ENCODE results near the gene PTPRQ. TPM values are rescaled to one million over a fixed set of nuclear protein-coding genes. Genes with fewer than 3 reads are reported as not detected.

Gene PTPRQ
- total RNA-seq, 1 experiment from 2014 or later: not detected

GRCh38 chr12:80676856-80677255 lies 232.8 kb downstream of the PTPRQ start:
- Mint-ChIP-seq H3K36me3 (no peaks in the 10 kb centered on the region), H3K4me3 (no peak overlapping the region), H3K9me3 (no peaks in the 10 kb centered on the region), H3K4me1 (peaks cover 4% of the 10 kb centered on the region), H3K27ac (no peak overlapping the region), H3K27me3 (ENCODE audit: low read depth) (no peaks in the 10 kb centered on the region)
- ChIA-PET CTCF (interaction anchor here (0.9 kb wide), 1 partner anchor 44 kb away, joined by 3 read pairs; no protein-coding TSS in a partner anchor), POLR2A (no interaction called here)
- TF ChIP-seq PRRX2 (CRISPR knock-in tag; IDR thresholded peaks at IDR 0.05) (no peak), ATF3 (CRISPR knock-in tag; conservative IDR thresholded peaks at IDR 0.05) (no peak), AR (CRISPR knock-in tag; IDR thresholded peaks at IDR 0.05) (no peak), NR2C2 (CRISPR knock-in tag; IDR thresholded peaks at IDR 0.05) (no peak), ETV6 (CRISPR knock-in tag; IDR thresholded peaks at IDR 0.05) (no peak), ZSCAN18 (CRISPR knock-in tag; IDR thresholded peaks at IDR 0.05) (no peak), RORB (CRISPR knock-in tag; IDR thresholded peaks at IDR 0.05) (no peak), FOXP1 (CRISPR knock-in tag; IDR thresholded peaks at IDR 0.05; ENCODE audit: borderline replicate concordance) (no peak), MXD4 (CRISPR knock-in tag; IDR thresholded peaks at IDR 0.05; ENCODE audit: borderline replicate concordance) (no peak), E2F5 (CRISPR knock-in tag; IDR thresholded peaks at IDR 0.05) (no peak), HMGA2 (CRISPR knock-in tag; IDR thresholded peaks at IDR 0.05) (no peak), SMAD3 (CRISPR knock-in tag; IDR thresholded peaks at IDR 0.05; ENCODE audit: borderline replicate concordance) (no peak), FOXK1 (CRISPR knock-in tag; IDR thresholded peaks at IDR 0.05) (no peak), CDX4 (CRISPR knock-in tag; IDR thresholded peaks at IDR 0.05; ENCODE audit: borderline replicate concordance) (no peak), JUN (CRISPR knock-in tag; IDR thresholded peaks at IDR 0.05) (no peak)
- no peak for ATAC-seq
- no peak for DNase-seq (ENCODE audit: low spot score)

GRCh38 chr12:80677994-80678393 lies 234.0 kb downstream of the PTPRQ start:
- no peak overlapping the region for H3K27ac Mint-ChIP-seq
- no peak for TF ChIP-seq IRF2 (CRISPR knock-in tag; IDR thresholded peaks at IDR 0.05; ENCODE audit: borderline replicate concordance, low read depth)
- TF ChIP-seq ATF6 (CRISPR knock-in tag; IDR thresholded peaks at IDR 0.05): no peak
- TF ChIP-seq ATF3 (CRISPR knock-in tag; conservative IDR thresholded peaks at IDR 0.05): no peak
- TF ChIP-seq CREB1 (CRISPR knock-in tag; IDR thresholded peaks at IDR 0.05): no peak
- H3K4me1 Mint-ChIP-seq: peaks cover 9% of the 10 kb centered on the region
- ATAC-seq (no peak), DNase-seq (ENCODE audit: low spot score) (no peak)
- POLR2A ChIA-PET: no interaction called here
- CTCF ChIA-PET: no interaction called here
- H3K9me3 Mint-ChIP-seq: no peaks in the 10 kb centered on the region
- no peak overlapping the region for H3K4me3 Mint-ChIP-seq
- no peaks in the 10 kb centered on the region for H3K27me3 Mint-ChIP-seq (ENCODE audit: low read depth)
- H3K36me3 Mint-ChIP-seq: no peaks in the 10 kb centered on the region
